HT1080 (cell line): ENCODE measurements around the gene ARIH1. TPM values are rescaled to one million over a fixed set of nuclear protein-coding genes. Genes with fewer than 3 reads are reported as not detected.
A peak's percentile ranks its signal among the peaks of the same experiment; 100 is the strongest.

Experiments used
- DNase-seq: peaks from one replicate; pipeline ENCODE4 v3.0.0-alpha.2; 2015; ENCODE audit warnings: low read depth
- total RNA-seq: library from RNA; depleted of rRNA; stranded (reverse); fragments of >200 nt; shearing (Covaris generic); gene quantifications from 2 replicates; pipeline ENCODE4 v1.2.3, GENCODE V29; 2014

ARIH1 gene
- total RNA-seq, 1 experiment from 2014 or later: 50.5 TPM

GRCh38 chr15:72487070-72487797 is 13.1 kb downstream of the ARIH1 start:
- DNase-seq: peak; percentile 39

- DNase-seq: no peak
Observed at GRCh38 chr15:72488558-72488957, 14.4 kb downstream of the ARIH1 start.

GRCh38 chr15:72489943-72490554 is 15.9 kb downstream of the ARIH1 start:
- no peak for DNase-seq

GRCh38 chr15:72491768-72492167 is 17.6 kb downstream of the ARIH1 start:
- peak; percentile 79 for DNase-seq

- DNase-seq: no peak
Observed at GRCh38 chr15:72492733-72493132, 18.6 kb downstream of the ARIH1 start.

- DNase-seq: no peak
Observed at GRCh38 chr15:72493220-72493619, 19.1 kb downstream of the ARIH1 start.

- DNase-seq: no peak
Observed at GRCh38 chr15:72495007-72495406, 20.9 kb downstream of the ARIH1 start.

- DNase-seq: no peak
Observed at GRCh38 chr15:72496783-72497182, 22.7 kb downstream of the ARIH1 start.

- DNase-seq: no peak
Observed at GRCh38 chr15:72497402-72497801, 23.3 kb downstream of the ARIH1 start.

- no peak for DNase-seq
Observed at GRCh38 chr15:72502220-72502809, 28.2 kb downstream of the ARIH1 start.

- DNase-seq: no peak
Observed at GRCh38 chr15:72503147-72503546, 29.0 kb downstream of the ARIH1 start.

- no peak for DNase-seq
Observed at GRCh38 chr15:72507402-72508092, 33.4 kb downstream of the ARIH1 start.

GRCh38 chr15:72509484-72509883 is 35.4 kb downstream of the ARIH1 start:
- no peak for DNase-seq

- DNase-seq: no peak
Observed at GRCh38 chr15:72511536-72511935, 37.4 kb downstream of the ARIH1 start.

- no peak for DNase-seq
Observed at GRCh38 chr15:72515591-72516389, 41.7 kb downstream of the ARIH1 start.

GRCh38 chr15:72516777-72517176 is 42.6 kb downstream of the ARIH1 start:
- DNase-seq: no peak

- DNase-seq: peak; percentile 29
Observed at GRCh38 chr15:72521682-72522081, 47.6 kb downstream of the ARIH1 start.

GRCh38 chr15:72532991-72533601 is 59.0 kb downstream of the ARIH1 start:
- DNase-seq: peak; percentile 5

- DNase-seq: no peak
Observed at GRCh38 chr15:72534523-72534922, 60.4 kb downstream of the ARIH1 start.

GRCh38 chr15:72535911-72536310 is 61.8 kb downstream of the ARIH1 start:
- DNase-seq: no peak

- DNase-seq: no peak
Observed at GRCh38 chr15:72536506-72536905, 62.4 kb downstream of the ARIH1 start.
